ENCODE measurements around the gene HIP1. TPM values are rescaled to one million over a fixed set of nuclear protein-coding genes. Genes with fewer than 3 reads are reported as not detected.
"Not testable (repeated sequence)": the region's sequence is repeated elsewhere in the genome, so short reads cannot be mapped to it uniquely, and the experiment has no call there.

HIP1 gene
- polyA plus RNA-seq, 3 donors: 30.2 to 35.6 (median 33.1) TPM

DNA sequence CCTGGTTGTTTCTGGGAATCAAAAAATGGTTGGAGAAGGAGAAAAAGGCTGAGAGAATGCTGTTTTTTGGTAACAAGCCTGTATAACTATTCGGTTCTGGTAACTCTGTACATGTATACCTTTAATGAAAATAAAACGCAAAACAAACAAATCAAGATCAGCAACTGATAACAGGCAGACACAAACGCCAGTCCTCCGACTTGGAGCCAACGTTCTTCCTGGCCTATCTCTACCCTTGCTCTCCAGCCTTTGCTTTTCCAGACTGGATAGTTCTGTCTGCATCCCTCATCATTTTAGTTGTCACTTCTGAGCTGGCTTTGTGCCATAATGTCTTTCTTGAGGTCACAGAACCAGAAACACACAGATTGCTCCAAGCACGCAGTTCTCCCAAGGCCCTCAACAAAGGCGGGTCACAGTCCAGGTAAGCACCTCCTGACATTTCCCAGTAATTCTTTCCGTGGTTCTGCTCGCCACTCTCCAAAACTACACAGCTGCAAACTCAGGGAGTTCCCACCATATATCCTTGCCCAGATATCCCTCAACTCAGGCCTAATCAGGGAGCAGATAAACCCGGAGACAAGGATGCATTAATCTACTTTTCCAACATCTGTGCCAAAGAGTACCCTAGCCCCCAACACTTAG is 20.2 kb downstream of the HIP1 start:
- no peak for DNase-seq

DNA sequence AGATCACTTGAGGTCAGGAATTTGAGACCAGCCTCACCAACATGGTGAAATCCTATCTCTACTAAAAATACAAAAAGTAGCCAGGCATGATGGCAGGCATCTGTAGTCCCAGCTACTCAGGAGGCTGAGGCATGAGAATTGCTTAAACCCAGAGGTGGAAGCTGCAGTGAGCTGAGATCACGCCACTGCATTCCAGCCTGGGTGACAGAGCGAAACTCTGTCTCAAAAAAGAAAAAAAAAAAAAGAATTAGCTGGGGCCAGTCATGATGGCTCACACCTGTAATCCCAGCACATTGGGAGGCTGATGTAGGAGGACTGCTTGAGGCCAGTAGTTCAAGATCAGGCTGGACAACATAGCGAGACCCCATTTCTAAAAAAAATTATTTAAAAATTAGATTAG is 21.0 kb downstream of the HIP1 start:
- DNase-seq: not testable (repeated sequence)

DNA sequence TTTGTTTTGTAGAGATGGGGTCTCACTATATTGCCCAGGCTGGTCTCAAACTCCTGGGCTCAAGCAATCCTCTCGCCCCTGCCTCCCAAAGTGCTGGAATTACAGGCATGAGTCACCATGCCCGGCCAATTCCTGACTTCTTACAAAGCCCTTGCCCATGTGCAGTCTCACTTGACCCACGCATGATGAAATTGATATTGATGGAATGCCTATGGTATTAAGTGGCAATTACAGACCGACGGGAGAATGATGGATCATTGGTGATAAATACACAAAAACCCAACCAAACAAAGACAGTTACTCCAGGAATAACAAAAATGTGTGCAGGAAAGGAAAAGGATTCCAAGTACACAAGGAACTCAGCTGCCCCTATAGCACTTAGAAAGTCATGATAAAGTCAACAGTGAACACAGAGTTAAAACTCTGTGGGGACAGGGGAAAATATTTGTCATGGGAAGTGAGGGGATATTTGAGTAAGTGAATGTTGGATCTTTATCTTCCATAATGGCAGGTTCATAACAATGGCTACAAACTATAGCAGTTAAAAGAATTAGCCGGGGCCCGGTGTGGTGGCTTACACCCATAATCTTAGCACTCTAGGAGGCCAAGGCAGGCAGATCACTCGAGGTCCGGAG is 21.6 kb downstream of the HIP1 start:
- no peak for DNase-seq

DNA sequence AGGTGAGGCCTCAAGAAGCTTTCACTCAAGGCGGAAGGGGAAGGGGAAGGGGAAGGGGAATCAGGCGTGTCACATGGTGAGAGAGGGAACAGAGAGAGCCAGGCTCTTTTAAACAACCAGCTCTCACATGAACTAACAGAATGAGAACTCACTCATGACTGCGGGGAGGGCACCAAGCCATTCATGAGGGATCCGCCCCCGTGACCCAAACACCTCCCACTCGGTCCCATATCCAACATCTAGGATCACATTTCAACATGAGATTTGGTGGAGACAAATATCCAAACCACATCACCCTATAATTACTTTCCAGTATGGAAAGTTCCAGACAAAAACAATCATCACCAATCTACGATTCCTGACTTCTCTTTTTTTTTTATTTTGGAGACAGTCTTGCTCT is 22.9 kb downstream of the HIP1 start:
- DNase-seq: no peak

DNA sequence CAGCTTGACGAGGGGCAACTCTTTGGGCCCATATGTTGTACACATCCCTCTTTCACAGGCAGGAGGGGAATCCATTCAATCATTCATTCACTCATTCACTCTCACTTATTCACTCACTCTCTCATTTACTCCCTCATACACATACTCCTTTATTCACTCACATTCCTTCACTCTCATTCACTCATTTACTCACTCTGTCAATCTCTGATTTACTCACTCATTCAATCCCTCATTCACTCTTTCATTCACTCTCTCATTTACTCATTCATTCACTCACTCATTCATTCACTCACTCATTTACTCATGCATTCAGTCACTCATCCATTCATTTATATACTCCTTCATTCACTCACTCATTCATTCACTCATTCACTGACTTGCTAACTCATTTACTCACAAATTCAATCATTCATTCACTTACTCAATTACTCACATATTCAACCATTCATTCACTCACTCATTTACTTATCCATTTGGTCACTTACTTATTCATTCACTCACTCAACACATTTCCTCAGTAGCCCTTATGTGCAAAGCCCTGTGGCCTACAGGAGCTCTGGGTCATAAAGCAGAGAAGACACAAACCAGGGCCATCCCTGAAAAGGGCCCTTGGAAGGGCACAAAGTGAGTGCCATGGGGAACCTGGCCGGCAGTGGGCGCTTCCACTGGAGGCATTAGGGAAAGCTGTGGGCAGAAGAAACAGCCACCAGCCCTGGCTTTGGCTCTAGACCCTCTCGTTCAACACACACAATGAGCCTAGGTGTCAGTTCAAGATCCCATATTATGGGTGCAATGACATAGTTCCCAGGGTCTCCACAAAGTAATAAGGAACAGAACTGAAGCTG is 26.0 kb downstream of the HIP1 start:
- DNase-seq: no peak

DNA sequence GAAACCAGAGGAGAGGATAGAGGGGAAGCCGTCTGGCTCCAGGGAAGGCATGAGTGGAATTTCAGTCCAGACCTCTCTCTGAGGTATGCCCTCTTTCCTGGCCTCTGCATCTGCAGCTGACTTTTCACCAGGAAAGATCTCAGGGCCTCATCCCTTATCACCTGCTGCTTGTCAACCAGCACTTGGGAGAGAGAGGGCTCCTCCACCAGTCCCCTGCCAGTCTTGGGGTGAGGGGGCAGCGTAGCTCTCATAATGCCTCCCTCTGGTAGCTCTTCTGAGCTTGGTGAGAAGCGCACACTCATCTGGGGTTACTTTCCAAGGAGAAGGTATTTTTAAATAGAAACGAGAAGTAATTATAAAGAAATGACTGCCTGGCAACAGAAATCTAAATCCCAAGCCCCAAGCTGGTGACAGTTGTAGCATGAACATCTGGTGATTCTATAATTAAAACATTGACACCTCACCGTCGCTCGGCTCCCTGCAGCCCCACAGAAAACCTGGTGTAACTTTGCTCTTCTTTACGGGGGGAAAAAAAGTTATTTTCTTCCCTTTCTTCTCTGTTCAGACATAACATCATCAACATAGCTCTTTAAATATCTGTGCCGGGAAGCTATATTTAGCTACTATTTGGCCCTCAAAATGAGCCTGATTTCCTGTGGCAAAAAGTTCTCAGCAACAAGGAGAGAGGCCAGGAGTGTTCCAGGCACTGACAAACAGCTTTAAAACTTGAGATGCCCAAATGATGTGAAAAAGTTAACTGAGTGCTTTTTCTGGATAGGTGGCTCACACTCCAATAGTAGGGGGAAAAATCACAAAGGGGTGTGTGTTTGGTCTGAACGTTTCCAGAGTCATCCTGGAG is 26.9 kb downstream of the HIP1 start:
- DNase-seq: no peak

DNA sequence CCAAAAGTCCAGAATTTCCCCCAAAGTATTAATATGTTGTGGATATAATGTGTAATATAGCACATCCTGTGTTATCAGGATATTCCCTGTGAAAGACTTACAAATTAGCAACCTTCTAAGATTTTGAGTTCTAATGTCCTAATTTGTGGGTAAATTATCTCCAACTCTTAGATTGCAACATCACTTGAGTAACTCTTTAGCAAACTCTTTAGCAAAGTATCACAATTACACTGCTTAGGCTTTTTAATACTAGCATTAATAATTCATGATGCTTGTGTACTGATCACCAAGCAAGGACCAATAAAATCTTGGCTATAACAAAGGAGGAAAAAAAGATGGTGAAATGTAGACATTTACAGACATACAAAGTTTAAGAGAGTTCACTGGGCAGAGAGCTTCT is 27.7 kb downstream of the HIP1 start:
- DNase-seq: no peak

DNA sequence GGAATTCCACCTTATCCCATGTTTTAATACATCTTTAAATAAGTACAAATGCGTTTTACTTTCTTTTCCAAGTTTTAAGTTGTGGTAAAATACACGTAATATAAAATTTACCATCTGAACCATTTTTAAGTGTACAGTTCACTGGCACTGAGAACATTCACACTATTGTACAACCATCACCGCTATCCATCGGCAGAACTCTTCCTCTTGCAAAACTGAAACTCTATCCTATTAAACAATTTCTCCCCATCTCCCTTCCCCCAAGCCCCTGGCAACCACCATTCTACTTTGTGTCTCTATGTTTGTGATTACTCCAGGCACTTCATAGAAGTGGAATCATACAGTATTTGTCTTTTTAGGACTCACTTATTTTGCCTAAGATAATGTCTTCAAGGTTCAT is 33.8 kb downstream of the HIP1 start:
- DNase-seq: no peak

DNA sequence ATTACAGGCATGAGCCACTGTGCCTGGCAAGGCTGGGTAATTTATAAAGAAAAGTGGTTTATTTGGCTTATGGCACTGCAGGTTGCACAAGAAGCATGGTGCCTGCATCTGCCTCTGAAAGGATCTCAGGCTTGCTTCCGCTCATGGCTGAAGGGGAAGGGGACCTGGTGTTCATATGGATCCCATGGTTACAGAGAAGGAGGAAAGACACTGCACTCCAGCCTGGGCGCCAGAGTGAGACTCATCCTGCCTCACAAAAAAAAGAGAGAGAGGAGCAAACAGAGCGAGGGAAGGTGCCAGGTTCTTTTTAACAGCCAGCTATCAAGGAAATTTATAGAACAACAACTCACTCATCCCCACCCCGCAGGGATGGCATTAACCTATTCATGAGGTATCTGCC is 36.2 kb downstream of the HIP1 start:
- no peak for DNase-seq

DNA sequence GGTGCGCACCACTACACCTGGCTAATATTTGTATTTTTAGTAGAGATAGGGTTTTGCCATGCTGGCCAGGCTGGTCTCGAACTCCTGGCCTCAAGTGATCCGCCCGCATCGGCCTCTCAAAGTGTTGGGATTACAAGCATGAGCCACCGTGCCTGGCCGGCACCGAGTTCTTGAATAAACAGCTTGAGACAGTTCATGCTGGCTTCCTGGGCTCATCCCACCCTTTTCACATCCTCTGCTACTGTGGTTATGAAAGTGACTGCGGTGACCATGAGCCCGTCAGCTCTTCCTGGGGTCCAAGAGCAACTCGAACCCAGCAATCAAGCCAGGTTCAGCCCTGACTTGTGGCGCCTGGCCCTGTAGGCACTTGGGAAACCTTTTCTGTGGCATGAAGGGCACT is 38.7 kb downstream of the HIP1 start:
- DNase-seq: no peak

DNA sequence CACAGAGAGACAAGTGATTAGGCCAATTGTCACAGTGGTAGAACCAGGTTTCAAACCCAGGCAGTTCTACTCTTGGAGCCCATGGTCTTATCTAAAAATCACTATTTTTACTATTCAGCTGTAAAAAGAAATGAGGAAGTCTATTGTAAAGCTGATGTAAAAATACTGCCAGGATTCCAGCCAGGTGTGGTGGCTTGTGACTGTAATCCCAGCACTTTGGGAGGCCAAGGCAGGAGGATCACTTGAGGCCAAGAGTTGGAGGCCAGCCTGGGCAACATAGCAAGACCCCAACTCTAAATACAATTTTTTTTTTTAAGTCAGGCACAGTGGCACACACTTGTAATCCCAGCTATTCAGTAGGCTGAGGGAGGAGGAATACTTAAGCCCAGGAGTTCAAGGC is 40.4 kb downstream of the HIP1 start:
- DNase-seq: no peak

DNA sequence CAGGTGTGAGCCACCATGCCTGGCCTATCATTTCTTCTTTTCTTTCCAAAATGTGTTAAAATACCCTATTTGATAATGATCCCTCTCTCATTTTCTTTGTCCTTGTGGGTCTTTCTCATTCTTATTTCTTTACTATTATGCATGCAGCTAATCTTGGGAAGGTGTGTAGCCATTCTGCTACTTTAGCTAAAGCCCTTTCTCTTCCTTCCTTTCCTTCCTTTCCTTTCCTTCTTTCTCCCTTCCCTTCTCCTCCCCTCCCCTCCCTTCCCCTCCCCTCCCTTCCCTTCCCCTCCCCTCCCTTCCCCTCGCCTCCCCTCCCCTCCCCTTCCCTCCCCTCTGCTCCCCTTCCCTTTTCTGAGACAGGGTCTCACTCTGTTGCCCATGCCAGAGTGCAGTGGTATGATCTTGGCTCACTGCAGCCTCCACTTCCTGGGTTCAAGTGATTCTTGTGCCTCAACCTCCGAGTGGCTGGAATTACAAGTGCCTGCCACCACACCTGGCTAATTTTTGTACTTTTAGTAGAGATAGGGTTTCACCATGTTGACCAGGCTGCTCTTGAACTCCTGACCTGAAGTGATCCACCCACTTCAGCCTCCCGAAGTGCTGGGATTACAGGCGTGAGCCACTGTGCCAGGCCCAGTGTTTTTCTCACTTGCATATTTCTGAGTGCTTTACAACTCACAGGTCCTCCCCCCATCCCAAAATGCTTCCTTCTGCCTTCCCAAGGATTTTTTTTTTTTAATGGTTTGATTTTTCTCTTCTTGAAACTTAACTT is 42.3 kb downstream of the HIP1 start:
- DNase-seq: no peak

DNA sequence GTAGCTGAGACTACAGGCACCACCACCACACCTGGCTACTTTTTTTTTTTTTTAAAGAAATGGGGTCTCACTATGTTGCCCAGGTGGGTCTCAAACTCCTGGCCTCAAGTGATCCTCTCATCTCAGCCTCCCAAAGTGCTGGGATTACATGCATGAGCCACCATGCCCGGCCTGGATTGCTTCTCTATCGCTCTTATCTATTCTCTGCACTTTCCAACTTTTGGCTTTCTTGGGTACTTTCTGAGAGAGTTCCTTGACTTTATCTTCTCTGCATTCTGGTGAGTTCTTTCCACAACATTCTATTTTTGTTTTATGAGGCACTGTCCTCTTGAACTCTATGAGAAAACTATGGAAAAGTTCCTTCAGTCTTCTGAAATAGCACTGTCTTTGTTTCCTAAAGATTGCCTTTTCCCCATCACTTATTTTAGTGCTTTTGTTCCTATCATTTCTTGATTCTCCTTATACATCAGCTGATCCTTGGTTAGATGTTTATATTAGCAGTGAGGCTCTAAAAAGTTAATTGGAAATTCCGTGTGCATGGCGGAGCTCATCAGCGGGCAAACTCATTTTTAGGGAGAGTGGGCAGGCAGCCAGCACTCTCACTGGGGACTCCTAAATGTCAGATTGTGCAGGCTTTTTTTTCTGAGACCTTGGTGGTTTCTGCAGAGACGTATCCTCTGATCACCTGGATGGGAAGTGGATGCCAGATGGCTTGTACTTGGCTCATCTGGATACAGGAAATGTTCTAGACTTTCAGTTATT is 43.9 kb downstream of the HIP1 start:
- no peak for DNase-seq

DNA sequence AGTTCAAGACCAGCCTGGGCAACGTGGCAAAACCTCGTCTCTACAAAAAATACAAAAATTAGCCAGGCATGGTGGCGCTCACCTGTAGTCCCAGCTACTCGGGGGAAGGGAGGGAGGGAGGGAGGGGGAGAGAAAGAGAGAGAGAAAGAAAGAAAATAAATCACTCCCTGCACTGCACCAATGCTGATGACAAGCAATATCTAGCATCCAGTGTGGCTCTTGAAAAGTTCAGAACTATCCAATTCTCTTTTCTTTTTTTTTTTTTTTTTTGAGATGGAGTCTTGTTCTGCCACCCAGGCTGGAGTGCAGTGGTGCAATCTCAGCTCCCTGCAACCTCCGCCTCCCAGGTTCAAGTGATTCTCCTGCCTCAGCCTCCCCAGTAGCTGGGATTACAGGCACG is 45.1 kb downstream of the HIP1 start:
- not testable (repeated sequence) for DNase-seq

DNA sequence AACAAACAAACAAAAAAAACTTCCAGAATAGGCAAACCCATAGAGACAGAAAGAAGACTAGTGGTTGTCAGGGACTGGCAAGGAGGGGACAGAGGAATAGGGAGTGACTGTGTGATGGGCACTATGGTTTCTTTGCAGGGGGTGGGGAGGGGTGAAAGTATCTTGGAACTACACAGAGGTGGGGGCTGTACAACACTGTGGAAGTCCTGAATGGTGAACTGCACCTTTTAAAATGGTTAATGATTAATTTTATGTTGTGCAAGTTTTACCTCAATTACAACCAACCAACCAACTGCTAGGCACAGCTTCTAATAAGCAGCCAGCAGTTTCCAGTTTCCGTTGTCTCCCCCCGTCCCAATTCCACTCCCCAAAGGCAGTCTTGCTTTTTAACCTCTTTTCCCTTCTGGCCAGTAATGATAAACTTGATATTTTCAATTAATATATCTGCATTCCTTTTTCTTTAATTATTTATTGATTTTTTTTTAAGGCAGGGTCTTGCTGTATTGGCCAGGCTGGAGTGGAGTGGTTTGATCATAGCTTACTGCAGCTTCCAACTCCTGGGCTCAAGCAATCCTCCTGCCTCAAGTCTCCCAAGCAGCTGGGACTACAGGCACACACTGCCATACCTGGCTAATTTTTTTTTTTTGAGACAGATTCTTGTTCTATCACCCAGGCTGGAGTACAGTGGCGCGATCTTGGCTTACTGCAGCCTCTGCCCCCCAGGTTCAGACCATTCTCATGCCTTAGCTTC is 46.8 kb downstream of the HIP1 start:
- no peak for DNase-seq

DNA sequence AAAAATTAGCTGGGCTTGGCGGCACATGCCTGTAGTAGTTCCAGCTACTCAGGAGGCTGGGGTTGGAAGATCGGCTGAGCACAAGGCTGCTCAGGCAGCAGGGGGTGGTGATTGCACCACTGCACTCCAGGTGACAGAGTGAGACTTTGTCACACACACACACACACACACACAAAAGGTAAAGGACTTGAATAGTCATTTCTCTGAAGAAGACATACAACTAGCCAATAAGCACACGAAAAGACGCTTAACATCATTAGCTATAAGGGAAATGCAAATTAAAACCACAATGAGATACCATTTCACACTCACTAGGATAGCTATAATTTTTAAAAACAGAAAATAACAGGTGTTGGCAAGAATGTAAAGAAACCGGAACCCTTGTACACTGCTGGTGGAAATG is 48.6 kb downstream of the HIP1 start:
- no peak for DNase-seq

DNA sequence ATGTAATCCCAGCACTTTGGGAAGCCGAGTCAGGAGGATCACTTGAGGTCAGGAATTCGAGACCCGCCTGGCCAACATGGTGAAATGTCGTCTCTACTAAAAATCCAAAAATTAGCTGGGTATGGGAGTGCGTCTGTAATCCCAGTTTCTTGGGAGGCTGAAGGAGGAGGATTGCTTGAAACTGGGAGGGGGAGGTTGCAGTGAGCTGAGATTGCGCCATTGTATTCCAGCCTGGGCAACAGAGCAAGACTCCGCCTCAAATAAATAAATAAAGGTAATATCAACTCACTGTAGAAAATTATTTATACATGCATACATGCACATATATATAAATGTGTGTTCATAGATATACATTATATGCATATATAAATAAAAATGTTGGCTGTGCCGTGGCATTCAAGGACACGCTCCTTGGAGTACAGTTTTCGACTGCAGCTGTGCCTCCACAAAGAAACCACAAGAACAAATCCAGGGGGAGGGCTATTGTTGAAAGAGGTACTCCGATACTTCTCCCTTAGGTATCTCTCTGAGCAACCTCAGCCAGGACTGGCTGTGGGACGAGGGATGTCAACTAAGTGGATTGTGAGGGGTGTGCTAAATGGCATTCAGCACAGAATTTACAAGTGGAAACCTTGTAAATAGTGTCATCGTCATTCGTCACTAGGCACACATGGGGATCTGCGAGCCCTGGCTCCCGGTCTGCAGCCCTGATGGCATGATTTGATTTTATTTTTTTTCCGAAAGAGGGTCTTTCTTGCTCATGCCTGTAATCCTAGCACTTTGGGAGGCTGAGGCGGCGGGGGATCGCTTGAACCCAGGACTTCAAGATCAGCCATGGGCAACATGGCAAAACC is 49.3 kb downstream of the HIP1 start:
- DNase-seq: no peak

DNA sequence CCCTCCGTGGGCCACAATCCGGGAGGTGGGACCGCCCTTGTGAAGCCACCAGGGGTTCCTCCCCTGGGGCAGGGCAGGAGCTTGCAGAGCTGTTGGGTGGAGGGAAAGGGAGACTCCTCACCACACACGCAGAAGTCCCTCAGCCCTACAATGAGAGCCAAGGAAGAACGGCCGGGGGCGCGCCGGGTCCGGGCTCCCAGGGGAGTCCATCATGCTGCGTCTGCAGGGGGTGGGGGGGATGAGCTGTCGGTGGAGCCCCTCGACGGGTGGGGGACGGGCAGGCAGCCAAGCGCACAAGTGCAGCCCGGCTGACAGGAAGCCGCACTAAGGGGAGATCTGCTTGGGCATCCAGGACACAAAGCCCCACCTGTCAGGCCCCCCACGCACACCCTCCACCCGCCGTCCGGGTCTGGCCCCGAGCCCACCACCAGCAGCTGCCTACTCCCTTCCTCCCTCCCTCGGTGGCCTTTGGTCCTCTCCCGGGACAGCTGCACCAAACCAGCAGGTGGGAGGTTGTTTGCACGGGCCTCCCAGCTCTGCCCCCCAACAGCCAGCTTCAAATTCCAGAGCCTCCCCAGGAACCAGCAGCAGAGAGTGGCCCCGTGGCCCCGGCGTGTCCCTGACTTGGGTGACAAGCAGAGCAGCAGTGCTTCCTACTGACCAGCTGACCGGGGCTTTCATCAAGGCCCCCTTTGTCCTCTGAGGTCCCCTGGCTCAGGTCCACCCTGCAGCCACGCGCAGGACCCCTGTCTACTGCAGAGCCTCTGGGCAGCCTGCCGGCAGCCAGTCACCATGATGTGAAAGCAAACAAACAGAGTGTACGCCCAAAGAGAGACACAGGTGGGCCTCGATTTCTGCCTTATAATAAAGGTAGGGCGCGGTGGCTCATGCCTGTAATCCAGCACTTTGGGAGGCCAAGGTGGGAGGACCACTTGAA is 50.3 kb downstream of the HIP1 start:
- peak; percentile 43 for DNase-seq
